Liver (tissue), 3 donors: ENCODE data around the gene ANKLE1.

Experiments
- CTCF ChIP-seq: fragments of 150-350 bp; IDR thresholded peaks from 2 replicates; pipeline ENCODE4 v1.5.1; 2017; ENCODE audit warnings: improper control_type of control experiment, low read depth, low read length; ENCODE audit not compliant: missing input control
- EGR1 ChIP-seq, 2 donors: IDR thresholded peaks; 2 replicates each; pipeline ENCODE4 v1.6.1; 2016 to 2018; ENCODE audit warnings: antibody characterized with exemption in 2 of 2, low read depth in 2 of 2
- FOXA1 ChIP-seq: IDR thresholded peaks from 2 replicates; pipeline ENCODE4 v1.6.1; 2016; ENCODE audit warnings: antibody characterized with exemption
- GABPA ChIP-seq, 2 donors: IDR thresholded peaks in 1 of 2; conservative IDR thresholded peaks in 1 of 2; 2 replicates each; pipeline ENCODE4 v1.6.1; 2016; ENCODE audit warnings: antibody characterized with exemption in 2 of 2, mild to moderate bottlenecking in 1 of 2, moderate library complexity in 1 of 2
- JUND ChIP-seq, 2 donors: IDR thresholded peaks; 2 replicates each; pipeline ENCODE4 v1.6.1; 2016; ENCODE audit warnings: antibody characterized with exemption in 2 of 2
- MAX ChIP-seq: IDR thresholded peaks from 2 replicates; pipeline ENCODE4 v1.6.1; 2016; ENCODE audit warnings: antibody characterized with exemption
- RAD21 ChIP-seq, 2 donors: IDR thresholded peaks; 2 replicates each; pipeline ENCODE4 v1.6.1; 2016; ENCODE audit warnings: antibody characterized with exemption in 2 of 2, mild to moderate bottlenecking in 2 of 2
- SP1 ChIP-seq: IDR thresholded peaks from 2 replicates; pipeline ENCODE4 v1.6.1; 2018; ENCODE audit warnings: antibody characterized with exemption, mild to moderate bottlenecking
- TAF1 ChIP-seq: conservative IDR thresholded peaks from 2 replicates; pipeline ENCODE4 v1.6.1; 2016; ENCODE audit warnings: antibody characterized with exemption, mild to moderate bottlenecking
- YY1 ChIP-seq: IDR thresholded peaks from 2 replicates; pipeline ENCODE4 v1.6.1; 2016; ENCODE audit warnings: antibody characterized with exemption, mild to moderate bottlenecking
- ZBTB33 ChIP-seq: IDR thresholded peaks from 2 replicates; pipeline ENCODE4 v1.6.1; 2016; ENCODE audit warnings: antibody characterized with exemption
- TF ChIP-seq, protein P1 (sequence below): IDR thresholded peaks from 2 replicates; pipeline ENCODE4 v1.6.1; 2016; ENCODE audit warnings: antibody characterized with exemption, mild to moderate bottlenecking
- donor health status: healthy.
- donor health status: healthy.

GRCh38 chr19:17242431-17243208 is 39.1 kb upstream of the ANKLE1 start:
- no peak for TF ChIP-seq RAD21 (IDR thresholded peaks at IDR 0.05)
- TF ChIP-seq, protein P1, sequence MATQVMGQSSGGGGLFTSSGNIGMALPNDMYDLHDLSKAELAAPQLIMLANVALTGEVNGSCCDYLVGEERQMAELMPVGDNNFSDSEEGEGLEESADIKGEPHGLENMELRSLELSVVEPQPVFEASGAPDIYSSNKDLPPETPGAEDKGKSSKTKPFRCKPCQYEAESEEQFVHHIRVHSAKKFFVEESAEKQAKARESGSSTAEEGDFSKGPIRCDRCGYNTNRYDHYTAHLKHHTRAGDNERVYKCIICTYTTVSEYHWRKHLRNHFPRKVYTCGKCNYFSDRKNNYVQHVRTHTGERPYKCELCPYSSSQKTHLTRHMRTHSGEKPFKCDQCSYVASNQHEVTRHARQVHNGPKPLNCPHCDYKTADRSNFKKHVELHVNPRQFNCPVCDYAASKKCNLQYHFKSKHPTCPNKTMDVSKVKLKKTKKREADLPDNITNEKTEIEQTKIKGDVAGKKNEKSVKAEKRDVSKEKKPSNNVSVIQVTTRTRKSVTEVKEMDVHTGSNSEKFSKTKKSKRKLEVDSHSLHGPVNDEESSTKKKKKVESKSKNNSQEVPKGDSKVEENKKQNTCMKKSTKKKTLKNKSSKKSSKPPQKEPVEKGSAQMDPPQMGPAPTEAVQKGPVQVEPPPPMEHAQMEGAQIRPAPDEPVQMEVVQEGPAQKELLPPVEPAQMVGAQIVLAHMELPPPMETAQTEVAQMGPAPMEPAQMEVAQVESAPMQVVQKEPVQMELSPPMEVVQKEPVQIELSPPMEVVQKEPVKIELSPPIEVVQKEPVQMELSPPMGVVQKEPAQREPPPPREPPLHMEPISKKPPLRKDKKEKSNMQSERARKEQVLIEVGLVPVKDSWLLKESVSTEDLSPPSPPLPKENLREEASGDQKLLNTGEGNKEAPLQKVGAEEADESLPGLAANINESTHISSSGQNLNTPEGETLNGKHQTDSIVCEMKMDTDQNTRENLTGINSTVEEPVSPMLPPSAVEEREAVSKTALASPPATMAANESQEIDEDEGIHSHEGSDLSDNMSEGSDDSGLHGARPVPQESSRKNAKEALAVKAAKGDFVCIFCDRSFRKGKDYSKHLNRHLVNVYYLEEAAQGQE: no peak
- no peak for TF ChIP-seq MAX
- no peak for TF ChIP-seq CTCF
- no peak for TF ChIP-seq FOXA1
- no peak for TF ChIP-seq EGR1 (IDR thresholded peaks at IDR 0.05; ENCODE audit: low read depth in 2 of 2)
- no peak for TF ChIP-seq GABPA (IDR thresholded peaks at IDR 0.05 in 1 of 2, conservative IDR thresholded peaks at IDR 0.05 in 1 of 2)
- no peak for TF ChIP-seq TAF1
- TF ChIP-seq JUND (IDR thresholded peaks at IDR 0.05): no peak
- TF ChIP-seq YY1: no peak
- TF ChIP-seq ZBTB33: no peak
- TF ChIP-seq SP1: no peak
